ENCODE data around the gene C20orf144. TPM values are rescaled to one million over a fixed set of nuclear protein-coding genes. Genes with fewer than 3 reads are reported as not detected.
A peak's percentile ranks its signal among the peaks of the same experiment; 100 is the strongest.

C20orf144 gene
- total RNA-seq, 1 donor from 2014 or later, result not detected

DNA sequence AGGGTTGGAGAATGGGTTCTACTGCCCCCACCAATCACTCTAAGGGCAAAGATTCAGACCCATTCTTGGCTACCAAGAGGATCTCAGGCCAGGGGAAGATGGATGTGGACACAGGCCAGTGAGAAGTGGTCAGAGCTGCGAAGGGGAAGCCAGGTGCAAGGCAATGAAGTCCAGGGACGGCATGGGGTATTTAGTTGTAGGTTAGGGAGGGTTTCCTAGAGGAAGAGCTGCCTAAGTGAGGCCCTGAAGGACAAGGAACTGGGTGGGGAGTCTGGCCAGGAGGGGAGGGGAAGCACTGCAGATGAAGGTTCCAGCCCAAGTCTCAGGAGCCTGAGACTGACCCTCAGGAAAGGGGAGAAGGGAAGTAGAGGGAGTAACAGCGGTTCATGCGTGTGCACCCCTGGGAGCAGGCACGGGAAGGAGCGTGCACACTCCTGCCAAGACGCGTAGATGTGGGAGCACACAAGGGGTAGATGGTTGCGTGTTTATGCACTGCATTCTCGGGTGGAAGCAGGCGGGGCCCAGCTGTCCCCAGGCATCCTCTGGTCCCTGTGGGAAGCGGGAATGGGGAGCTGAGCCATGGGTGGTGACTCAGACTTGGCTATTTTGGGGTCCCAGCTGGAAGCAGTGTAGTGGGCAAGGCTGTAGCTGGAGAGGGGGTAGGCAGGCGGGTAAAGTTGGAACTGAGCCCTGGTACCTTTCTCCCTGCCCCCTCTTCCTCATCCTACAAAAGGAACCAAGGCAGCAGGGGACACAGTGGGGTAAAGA, 7.9 kb downstream of the C20orf144 start:
- DNase-seq (ENCODE audit: low read depth), result no peak

GRCh38 chr20:33670715-33671499, 8.8 kb downstream of the C20orf144 start:
- no peak for DNase-seq (ENCODE audit: low read depth)
- no peak overlapping the region for H3K4me3 ChIP-seq (ENCODE audit: low read depth, low read length)
- TF ChIP-seq, protein P1, sequence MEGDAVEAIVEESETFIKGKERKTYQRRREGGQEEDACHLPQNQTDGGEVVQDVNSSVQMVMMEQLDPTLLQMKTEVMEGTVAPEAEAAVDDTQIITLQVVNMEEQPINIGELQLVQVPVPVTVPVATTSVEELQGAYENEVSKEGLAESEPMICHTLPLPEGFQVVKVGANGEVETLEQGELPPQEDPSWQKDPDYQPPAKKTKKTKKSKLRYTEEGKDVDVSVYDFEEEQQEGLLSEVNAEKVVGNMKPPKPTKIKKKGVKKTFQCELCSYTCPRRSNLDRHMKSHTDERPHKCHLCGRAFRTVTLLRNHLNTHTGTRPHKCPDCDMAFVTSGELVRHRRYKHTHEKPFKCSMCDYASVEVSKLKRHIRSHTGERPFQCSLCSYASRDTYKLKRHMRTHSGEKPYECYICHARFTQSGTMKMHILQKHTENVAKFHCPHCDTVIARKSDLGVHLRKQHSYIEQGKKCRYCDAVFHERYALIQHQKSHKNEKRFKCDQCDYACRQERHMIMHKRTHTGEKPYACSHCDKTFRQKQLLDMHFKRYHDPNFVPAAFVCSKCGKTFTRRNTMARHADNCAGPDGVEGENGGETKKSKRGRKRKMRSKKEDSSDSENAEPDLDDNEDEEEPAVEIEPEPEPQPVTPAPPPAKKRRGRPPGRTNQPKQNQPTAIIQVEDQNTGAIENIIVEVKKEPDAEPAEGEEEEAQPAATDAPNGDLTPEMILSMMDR (conservative IDR thresholded peaks at IDR 0.05; ENCODE audit: low read depth, low read length), result no peak

More for the DNA sequence above, 7.9 kb downstream of the C20orf144 start:
- H3K4me3 ChIP-seq (ENCODE audit: low read depth, low read length), result no peak overlapping the region
- TF ChIP-seq, protein P1 (conservative IDR thresholded peaks at IDR 0.05; ENCODE audit: low read depth, low read length), result no peak

- H3K4me3 ChIP-seq (ENCODE audit: low read depth, low read length), result no peak overlapping the region
- DNase-seq (ENCODE audit: low read depth), result no peak
- TF ChIP-seq, protein P1 (conservative IDR thresholded peaks at IDR 0.05; ENCODE audit: low read depth, low read length), result no peak
Measured at GRCh38 chr20:33671573-33672288, 9.6 kb downstream of the C20orf144 start.

DNA sequence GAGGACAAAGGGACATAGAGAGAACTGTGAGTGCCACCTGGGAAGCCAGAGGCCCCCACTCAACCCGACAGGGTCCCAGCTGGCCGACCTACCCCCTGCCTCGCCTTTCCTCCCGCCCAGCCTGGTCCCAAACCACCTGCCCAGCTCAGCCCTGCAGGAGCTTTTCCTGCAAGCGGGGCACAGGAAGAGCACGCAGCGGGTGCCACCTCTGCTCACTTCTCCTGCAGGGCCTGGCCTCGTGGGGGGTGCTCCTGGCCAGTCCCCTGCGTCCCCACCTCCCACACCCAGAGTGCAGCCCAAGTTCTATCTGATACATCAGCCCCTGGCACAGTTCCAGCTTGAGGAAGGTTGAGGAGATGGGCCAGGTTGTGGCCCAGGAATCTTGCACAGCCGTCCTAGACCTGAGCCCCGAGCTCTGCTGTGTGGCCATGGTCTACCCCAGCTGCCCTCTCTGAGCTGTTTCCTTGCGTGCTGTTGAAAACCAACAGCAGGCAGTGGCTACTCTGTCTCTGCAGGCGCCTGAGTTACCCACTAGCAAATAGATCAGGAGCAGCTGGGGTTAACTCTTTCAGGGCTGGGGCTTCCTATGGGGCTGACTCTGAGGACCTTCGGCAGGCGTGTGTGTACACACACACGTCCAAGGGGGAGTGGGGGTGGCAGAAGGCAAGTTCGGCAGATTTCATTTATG, 10.4 kb downstream of the C20orf144 start:
- H3K4me3 ChIP-seq (ENCODE audit: low read depth, low read length), result peak overlapping the region; percentile 86
- DNase-seq (ENCODE audit: low read depth), result no peak

GRCh38 chr20:33673114-33673409, 10.9 kb downstream of the C20orf144 start:
- peak overlapping the region; percentile 86 for H3K4me3 ChIP-seq (ENCODE audit: low read depth, low read length)
- TF ChIP-seq, protein P1 (conservative IDR thresholded peaks at IDR 0.05; ENCODE audit: low read depth, low read length), result no peak
- DNase-seq (ENCODE audit: low read depth), result no peak

More for the DNA sequence above, 10.4 kb downstream of the C20orf144 start:
- TF ChIP-seq, protein P1 (conservative IDR thresholded peaks at IDR 0.05; ENCODE audit: low read depth, low read length), result no peak

DNA sequence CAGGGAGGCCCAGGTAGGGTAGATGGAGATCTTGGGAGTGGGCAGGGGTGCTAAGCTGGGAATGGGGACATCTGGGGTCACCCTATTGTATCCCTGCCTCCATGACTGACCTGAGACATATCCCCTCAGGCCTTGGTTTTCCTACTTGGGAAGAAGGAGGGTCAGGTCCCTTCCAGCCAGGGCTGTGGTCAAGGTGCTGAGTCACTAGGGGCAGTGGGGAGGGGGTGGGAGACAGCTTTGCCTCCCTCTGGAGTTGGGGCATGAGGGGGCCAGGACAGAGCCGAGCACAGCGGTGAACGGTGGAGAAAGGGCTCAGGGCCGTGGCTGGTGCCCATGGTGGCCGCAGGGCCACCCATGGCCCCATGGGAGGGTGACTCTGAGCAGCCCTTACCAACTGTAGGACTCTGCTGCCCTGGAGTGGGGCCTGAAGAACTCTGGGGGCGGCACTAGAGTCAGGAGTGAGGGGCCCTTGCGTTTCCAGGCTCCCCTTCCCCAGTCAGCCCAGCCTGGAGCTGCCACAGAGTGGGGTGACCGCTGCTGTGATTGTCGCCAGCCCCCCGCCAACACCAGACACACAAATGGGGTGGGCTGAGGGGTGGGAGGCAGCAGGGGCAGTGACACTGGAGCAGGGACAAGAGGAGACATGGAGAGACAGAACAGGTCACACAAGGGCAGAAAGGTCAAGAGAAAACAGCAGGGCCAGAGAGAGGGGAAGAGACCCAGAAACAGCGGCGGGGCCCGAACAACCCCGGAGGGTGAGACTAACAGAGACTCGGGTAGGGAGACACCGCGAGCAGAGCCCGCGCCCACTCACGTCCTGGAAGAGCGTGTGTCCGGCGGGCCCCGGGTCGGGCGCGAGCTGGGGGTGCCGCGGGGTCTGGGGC, 11.5 kb downstream of the C20orf144 start:
- H3K4me3 ChIP-seq (ENCODE audit: low read depth, low read length), result peak overlapping the region; percentile 86
- DNase-seq (ENCODE audit: low read depth), result no peak
- TF ChIP-seq, protein P1 (conservative IDR thresholded peaks at IDR 0.05; ENCODE audit: low read depth, low read length), result no peak
